Measurements from ENCODE around the gene LPGAT1.
"Not testable (repeated sequence)": the region's sequence is repeated elsewhere in the genome, so short reads cannot be mapped to it uniquely, and the experiment has no call there.

Gene LPGAT1

GRCh38 chr1:211699059-211699458 lies 131.5 kb downstream of the LPGAT1 start:
- DNase-seq, result peak; percentile 20

DNA sequence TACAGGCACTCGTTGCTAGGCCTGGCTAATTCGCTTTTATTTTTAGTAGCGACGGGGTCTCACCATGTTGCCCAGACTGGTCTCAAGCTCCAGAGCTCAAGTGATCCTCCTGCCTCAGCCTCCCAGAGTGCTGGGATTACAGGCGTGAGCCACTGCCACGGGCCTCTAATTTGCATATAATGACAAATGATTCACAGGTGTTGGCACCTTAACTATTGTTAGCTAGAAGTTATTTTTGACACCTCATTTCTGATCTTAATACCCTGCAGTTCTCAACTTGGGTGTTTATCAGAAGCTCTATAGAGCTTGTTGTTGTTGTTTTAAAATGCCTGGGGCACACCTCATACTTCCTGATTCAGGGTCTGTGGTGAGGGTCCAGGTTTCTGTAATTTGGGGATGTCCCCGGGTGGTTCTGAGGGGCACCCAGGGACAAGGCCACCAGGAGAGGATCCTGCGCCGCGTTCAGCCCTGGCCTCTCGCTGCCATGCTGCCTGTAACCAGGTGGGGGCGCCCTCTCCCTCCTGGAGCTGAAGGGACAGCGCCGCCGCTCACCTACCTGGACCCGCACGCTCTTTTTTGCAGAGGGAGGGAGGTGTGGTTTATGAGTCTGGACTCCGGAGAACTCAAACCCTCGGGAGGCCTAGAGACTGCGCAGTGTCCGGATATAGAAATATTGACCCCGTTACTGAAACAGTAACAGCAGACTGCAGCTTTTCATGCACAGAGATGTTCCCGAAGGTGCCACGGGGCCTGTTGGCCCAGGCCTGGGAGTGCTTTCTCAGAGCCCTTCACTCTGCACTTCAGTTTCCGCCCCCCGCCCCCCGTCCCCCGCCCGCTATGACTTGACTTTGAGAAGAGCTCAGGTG lies 132.2 kb downstream of the LPGAT1 start:
- peak; percentile 89 for DNase-seq

- no peak for DNase-seq
These were observed 133.2 kb downstream of the LPGAT1 start for GRCh38 chr1:211697356-211697755.

DNA sequence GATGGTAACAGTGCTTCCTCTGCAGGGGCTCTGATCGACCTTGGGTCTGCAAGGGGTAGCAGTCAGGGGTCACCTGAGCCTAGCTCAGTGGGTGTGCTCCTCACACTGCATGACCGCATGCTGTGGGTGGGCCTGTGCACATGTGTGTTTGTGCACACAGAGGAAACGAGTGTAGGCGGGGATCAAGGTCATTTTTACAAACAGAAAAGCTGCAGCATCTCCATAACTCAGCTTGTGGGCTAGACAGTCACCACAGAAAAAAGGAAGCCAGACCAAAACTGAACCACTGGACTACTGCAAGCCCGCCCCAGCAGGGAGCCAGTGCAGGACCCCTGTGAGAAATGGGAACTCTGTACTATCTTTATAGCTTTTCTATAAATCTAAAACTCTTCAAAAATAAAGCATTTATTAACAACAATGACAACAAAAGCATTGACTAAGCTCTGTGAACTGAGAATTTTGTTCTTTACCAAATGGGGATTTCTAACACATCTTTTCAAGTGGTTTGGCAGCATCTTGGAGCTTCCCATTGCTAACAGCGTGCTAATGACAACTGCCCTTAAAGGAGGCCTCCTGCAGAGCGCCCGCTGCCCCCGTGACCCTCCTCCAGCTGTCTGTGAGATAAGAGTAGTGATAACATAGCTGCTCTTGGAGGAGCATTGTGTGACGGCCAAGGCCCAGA lies 135.3 kb downstream of the LPGAT1 start:
- no peak for DNase-seq

DNA sequence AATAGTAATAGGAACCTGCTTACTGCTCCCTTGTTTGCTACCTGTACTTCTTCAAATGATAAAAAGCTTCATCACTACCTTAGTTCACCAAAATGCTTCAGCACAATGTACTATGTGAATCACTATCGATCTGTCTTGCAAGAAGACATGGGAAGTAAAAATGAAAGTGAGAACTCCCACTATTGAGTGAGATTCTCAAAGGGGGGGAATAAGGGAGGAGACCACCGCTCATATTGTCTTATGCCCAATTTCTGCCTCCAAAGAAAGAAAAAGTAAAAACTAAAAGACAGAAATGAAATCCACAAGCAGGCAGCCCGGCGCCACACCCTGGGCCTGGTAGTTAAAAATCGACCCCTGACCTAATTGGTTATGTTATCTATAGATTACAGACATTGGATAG lies 136.7 kb downstream of the LPGAT1 start:
- not testable (repeated sequence) for DNase-seq

All from retina (tissue), 1 donor.